Measurements from ENCODE around the gene OCA2.

The OCA2 gene

DNA sequence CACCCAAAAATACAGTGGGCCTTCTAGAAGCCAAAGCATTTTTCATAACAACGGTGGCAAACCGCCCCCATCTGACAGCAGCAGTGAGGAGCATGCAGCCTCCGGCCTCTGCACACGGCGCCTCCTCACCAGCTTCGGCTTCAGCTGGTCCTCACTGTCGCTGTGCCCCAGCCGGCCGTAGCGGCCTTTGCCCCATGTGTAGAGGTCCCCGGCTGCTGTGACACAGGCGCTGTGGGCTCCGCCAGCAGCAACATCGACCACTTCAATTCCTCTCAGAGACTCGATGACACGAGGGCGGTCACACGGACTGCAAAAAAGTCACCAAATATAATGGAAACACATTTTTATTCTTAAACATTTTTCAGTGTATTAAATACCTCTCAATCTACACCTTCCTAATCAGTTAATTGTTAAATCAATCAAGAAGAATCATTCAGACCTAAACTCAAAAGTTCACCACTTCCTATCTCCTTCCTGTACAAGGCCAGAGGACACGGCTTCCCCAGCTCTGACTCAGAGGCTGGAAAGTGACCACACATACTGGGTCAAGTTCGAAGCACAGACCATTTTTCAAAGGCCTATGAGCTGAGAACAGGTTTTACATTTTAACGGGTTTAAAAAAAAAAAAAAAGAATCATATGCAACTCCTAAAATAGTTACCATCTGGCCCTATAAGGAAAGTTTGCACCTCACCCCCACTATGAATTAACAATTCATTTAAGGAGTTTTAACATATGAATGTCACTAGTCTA is 33.6 kb upstream of the OCA2 start:
- no peak for DNase-seq (ENCODE audit: low read depth)
- no peak for TF ChIP-seq MYC (IDR thresholded peaks at IDR 0.05; ENCODE audit: low read depth, low read length)
- TF ChIP-seq, protein P1, sequence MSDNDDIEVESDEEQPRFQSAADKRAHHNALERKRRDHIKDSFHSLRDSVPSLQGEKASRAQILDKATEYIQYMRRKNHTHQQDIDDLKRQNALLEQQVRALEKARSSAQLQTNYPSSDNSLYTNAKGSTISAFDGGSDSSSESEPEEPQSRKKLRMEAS (IDR thresholded peaks at IDR 0.05; ENCODE audit: low read depth, low read length) = no peak
- no peak for TF ChIP-seq POLR2A (IDR thresholded peaks at IDR 0.05; ENCODE audit: extremely low read depth, insufficient read length)
- no peak for TF ChIP-seq CTCF (IDR thresholded peaks at IDR 0.05; ENCODE audit: low read depth, low read length)
- no peak overlapping the region for H3K4me3 ChIP-seq (ENCODE audit: low read depth, low read length)

- TF ChIP-seq, protein P1 (IDR thresholded peaks at IDR 0.05; ENCODE audit: low read depth, low read length) = no peak
- no peak overlapping the region for H3K4me3 ChIP-seq (ENCODE audit: low read depth, low read length)
- no peak for DNase-seq (ENCODE audit: low read depth)
These were observed 32.8 kb upstream of the OCA2 start for GRCh38 chr15:28131946-28132345.

DNA sequence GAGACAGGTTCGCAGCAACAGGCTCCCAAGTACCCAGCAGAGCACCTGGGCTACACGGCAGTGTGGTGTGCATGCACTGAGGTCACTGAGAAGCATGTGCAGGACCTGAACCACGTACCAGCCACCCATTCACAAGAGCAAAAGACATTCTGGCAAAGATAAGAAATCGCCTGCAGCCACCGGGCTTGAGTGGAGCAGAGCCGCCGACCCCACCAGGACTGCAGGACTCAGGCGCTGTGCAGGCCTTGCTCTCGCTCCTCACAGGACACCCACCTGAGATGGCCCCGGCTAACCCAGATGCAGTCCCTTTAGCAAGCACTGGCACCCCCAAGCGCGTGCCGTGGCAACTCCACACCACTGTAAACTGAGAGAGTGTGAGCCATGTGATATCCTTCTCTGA is 32.3 kb upstream of the OCA2 start:
- no peak for DNase-seq (ENCODE audit: low read depth)
- H3K4me3 ChIP-seq (ENCODE audit: low read depth, low read length) = no peak overlapping the region
- TF ChIP-seq CTCF (IDR thresholded peaks at IDR 0.05; ENCODE audit: low read depth, low read length) (no peak), MYC (IDR thresholded peaks at IDR 0.05; ENCODE audit: low read depth, low read length) (no peak)

- no peak for DNase-seq (ENCODE audit: low read depth)
- H3K4me3 ChIP-seq (ENCODE audit: low read depth, low read length) = no peak overlapping the region
- no peak for TF ChIP-seq POLR2A (IDR thresholded peaks at IDR 0.05; ENCODE audit: extremely low read depth, insufficient read length)
- TF ChIP-seq MYC (IDR thresholded peaks at IDR 0.05; ENCODE audit: low read depth, low read length) = no peak
- TF ChIP-seq CTCF (IDR thresholded peaks at IDR 0.05; ENCODE audit: low read depth, low read length) = no peak
- TF ChIP-seq, protein P1 (IDR thresholded peaks at IDR 0.05; ENCODE audit: low read depth, low read length) = no peak
These were observed 31.5 kb upstream of the OCA2 start for GRCh38 chr15:28130651-28131050.

DNA sequence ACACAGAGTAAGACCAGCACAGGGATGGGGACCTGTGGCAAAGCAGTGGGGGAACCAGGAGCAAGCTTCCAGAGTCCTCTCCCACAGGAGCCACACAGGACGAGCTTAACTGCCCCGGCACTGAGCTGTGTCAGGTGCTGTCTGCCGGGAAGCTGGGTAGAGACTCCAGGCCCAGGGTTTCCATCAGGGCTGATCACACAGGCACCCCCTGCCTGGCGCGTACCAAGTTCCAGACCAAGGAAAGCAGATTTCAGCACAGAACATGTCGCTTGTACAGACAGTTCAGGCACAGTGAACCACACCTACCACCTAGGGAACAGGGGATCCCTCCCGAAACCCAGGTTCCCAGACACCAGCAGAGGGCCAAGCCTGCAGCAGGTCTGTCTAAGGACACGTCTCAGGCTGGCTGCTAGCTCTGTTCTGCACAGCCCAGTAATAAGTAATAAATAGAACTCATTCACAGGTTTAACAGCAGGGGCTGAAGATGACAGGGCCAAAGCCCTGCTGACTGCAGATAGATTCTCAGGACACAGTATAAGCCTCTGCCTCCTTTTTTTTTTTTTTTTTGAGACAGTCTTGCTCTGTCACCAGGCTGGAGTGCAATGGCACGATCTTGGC is 30.2 kb upstream of the OCA2 start:
- no peak for DNase-seq (ENCODE audit: low read depth)
- no peak overlapping the region for H3K4me3 ChIP-seq (ENCODE audit: low read depth, low read length)
- TF ChIP-seq POLR2A (IDR thresholded peaks at IDR 0.05; ENCODE audit: extremely low read depth, insufficient read length) (no peak), MYC (IDR thresholded peaks at IDR 0.05; ENCODE audit: low read depth, low read length) (no peak), CTCF (IDR thresholded peaks at IDR 0.05; ENCODE audit: low read depth, low read length) (no peak)
- TF ChIP-seq, protein P1 (IDR thresholded peaks at IDR 0.05; ENCODE audit: low read depth, low read length) = no peak

GRCh38 chr15:28128031-28128430 is 28.9 kb upstream of the OCA2 start:
- no peak for DNase-seq (ENCODE audit: low read depth)
- H3K4me3 ChIP-seq (ENCODE audit: low read depth, low read length) = no peak overlapping the region
- TF ChIP-seq CTCF (IDR thresholded peaks at IDR 0.05; ENCODE audit: low read depth, low read length) = no peak
- no peak for TF ChIP-seq POLR2A (IDR thresholded peaks at IDR 0.05; ENCODE audit: extremely low read depth, insufficient read length)
- TF ChIP-seq, protein P1 (IDR thresholded peaks at IDR 0.05; ENCODE audit: low read depth, low read length) = no peak
- TF ChIP-seq MYC (IDR thresholded peaks at IDR 0.05; ENCODE audit: low read depth, low read length) = no peak

Data from NB4 (cell line).